GDM1 (cell line): ENCODE results near the gene IGSF21.

Experiments
- DNase-seq: peaks from one replicate; lab custom pipeline; 2025; lab: John Stamatoyannopoulos, UW

The IGSF21 gene

DNA sequence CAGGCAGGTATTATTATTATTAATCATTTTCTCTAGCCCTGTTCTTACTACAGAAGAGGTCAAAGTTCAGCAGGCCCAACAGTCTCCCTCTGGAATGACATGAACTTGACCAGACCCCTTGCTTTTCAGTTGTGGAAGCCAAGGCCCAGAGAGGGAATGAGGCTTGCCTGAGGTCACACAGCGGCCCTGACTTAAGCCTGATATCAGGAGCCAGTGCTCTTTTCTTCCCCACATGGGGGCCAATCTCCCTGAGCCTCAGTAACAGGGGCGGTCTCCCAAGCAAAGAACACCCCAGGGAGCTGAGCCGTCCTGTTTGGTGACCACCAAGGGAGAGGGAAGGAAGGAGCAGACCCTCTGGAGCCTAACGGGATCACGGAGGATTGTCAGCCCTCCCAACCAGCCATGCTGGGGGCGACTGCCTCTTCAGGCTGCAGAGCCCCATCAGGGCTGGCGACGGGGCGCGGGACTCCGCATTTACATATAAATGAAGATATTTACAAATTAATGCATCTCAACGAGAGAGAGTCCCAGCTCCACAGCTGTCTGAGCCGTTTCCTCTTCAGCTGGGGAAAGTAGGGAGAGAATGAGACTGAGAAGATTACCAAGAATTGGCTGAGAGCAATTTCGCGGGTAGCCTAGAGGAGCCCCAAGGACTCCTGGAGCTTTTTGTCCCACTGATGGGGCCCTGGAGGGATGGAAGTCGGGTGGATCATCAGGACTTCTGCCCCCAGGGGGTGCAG lies 187.0 kb downstream of the IGSF21 start:
- DNase-seq, result no peak

DNA sequence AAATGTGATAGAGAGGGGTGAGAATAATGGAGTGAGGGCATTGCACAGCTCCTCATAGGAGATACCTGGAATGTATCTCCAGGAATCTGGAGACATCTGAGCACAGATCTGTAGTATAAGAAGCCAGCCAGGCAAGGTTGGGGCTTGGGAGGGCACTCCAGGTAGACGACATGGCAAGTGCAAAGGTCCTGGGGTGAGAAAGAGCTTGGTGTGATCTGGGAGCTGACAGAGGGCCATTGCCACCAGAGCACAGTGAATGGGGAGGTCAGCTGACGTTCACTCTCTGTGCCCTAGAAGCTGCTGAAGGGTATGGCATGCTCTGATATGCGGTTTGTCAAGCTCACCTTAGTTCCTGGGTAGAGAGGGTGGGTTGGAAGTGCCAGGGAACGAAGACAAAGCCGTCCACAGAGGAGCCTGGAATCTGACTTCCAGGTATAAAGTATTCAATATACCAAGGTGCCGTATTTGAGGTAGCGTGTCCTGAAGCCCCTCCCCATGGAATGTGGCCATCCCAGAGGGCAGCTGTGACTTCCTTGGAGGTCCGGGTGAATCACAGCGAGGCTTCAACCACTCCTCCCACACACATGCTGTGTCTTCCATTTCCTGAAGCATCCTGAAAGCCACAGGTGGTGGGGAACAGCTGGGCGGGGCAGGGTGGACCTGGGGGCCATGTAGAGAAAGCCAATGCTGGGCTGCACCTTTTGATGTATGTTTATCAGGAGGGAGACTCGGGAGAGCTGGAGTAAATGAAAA lies 190.5 kb downstream of the IGSF21 start:
- no peak for DNase-seq

DNA sequence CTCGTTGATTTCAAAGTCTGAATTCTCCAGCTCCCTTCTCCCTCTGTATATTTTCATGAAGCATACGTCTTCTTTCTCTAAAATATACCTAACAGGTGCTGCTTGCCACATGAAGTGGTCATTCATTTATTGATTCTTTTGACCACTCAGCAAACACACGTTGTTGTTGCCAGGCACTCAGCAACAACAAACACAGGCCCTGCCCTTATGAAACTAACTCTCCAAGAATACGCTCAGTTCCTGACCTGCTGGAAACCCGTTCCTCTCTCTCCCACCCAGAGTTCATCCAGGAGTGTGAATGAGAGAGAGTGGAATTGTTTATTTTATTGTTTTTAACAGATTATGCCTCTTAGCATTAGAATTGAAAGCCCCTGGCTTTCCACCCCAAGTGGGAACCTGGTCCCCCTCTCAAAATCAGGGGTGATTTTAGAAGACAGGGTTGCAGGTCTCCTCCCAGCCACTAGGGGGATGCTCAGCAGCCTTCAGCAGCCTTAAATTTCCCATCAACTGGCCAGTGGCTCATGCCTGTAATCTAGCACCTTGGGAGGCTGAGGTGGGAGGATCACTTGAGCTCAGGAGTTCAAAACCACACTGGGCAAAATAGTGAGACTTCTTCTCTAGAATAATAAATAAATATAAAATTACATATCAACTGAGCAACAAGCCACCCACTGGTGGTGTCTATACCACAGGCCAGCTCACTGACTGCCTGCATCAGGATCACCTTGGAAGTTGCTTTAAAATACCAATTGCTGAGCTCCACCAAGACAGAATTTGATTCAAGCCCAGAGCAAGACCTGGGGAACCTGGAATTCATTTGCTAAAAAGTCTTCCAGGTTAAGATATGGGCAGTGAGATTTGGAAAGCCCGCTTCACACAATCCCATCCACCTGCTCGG lies 192.1 kb downstream of the IGSF21 start:
- DNase-seq, result no peak

DNA sequence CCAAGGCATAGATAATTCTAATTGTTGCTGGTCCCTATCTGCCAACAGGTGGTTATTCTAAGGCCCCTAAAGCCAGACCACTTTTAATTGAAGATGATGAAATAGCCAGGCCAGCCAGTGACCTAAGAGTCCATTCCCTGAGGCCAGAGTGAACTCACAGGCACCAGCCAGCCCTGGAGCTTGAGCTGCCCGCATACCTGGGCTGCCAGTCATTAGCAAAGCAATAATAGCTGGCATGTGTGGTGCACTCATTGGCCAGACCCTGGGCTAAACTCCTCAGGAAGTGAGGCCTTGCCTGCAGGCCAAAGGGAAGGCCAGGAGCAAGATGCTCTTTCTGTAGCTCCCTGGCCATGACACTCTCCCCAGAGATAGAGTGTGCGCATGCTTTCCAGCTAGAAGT lies 192.8 kb downstream of the IGSF21 start:
- no peak for DNase-seq

DNA sequence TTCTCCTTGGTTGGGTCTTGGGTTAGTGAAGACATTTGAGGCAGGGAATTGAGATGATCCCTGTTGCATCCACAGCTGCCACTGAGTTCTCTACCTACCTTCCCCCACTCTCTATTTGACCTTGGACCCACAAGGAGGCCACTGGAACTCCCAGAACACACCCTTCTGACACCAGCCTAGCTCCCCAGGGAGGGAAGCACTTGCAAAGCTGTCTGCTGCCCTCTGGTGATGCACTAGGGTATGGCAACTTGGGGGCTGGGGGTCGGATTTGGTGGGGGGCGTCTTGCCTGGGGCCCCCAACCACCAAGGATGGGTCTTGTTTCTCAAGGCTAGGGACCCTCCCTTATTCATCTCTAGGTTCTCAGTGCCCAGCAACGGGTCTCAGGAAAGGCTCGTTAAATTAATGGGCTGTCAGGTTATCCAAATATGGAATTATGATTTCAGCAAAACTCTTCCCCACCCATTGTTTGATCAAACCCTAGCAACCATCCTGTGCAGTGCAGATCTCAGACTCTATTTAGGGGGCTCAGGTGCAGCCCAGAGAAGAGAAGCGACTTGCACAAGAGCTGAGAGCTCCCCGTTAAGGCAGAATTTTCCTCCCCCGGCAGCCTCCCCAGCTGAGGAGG lies 195.3 kb downstream of the IGSF21 start:
- DNase-seq, result no peak

DNA sequence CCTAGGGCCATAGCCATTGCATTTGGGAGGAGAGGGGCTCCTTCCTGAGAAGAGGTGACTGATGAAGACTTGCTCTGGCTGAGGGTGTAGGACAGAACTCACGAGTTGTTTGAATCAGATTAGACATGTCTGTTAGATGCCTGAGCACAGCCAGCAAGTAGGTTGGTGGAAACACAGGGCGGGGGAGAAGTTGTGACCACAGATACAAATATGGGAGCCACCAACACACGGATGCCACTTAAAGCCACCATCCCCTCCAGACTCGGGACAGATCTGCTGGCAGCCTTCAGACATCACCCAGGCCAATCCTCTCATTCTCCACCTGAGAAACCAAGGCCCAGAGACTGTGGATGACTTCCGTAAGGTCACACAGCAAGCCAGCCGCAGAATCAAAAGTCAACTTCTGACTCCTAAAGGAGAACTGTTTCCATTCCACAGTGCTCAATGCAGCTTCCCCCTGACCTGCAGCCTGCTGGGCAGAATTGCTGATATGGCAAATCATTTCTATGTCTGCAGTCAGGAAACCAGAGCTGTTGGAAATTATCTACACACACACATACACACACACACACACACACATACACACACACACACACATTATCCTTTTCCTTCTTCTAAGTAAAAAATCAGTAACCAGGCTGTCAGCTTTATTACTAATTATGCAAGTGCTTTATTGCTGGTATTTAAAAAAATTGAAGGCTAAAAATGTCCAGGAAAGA lies 196.7 kb downstream of the IGSF21 start:
- no peak for DNase-seq

DNA sequence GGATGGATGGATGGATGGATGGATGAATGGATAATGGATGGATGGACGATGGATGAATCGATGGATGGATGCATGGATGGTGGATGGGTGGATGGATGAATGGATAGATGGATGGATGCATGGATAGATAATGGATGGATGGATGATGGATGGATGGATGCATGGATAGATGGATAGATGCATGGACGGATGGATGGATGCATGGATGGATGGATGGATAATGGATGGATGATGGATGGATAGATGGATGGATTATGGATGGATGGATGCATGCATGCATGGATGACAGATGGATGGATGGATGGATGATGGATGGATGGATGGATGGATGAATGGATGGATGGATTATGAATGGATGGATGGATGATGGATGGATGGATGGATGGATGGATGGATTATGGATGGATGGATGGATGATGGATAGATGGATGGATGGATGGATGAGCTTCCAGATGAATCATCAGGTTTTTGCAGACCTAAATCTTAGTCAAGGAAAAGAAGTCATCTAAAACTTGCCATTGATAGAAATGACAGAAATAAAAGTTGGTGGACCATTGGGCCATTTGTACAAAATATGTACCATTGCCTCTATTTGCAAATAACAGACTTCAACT lies 197.7 kb downstream of the IGSF21 start:
- DNase-seq, result no peak

DNA sequence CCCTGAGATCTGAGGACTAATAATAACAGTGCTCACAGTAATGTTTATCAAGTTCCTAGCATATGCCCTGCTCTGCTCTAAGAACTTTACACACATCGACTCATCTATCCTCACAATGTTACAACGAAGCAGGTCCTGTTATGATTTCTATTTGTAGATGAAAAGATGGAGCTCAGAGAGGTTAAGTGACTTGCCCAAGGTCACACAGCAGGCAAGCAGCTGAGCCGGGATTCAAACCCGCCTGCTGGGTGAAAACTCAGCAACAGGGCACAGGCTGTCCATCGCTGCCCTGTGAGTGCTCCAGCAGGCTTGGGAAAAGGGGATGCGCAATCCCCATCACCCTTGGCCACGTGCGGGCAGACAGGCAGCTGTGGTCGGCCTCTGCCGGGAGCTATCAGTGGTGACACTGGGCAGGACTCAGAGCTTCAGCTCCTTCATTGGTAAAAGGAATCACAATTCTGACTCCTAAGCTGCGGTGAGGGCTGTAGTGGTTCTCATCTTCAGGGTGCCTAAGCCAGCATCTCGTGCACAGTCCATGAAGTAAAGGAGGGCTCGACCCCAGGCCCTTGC lies 199.8 kb downstream of the IGSF21 start:
- DNase-seq, result no peak

DNA sequence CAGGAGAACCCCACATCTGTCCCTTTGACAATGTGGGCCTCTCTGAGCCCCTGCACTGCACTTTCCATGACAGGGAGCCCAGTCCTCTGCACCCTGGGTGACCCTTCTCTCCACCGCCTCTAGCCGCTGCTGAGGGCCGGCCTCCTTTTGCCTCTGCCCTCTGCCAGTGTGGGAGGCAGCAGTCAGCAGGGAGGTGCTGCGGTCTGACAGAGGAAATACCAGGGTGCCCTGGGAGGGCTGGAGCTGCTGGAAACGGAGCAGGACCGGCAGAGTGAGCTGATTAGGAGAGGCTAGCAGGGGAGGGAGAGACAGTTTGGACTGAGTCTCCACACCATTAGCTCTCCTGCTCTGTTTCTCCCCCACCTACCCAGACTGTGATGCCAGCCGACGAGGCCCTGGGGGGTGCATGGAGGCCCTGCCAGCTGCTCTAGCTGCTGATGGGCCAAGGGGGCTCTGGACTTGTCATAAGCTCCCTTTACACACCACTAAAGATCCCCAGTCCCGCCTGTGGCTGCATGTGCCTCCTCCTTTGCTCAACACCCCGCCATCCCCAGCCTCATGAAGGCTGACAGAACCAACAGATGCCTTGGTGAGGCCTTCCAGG lies 202.1 kb downstream of the IGSF21 start:
- DNase-seq, result no peak

DNA sequence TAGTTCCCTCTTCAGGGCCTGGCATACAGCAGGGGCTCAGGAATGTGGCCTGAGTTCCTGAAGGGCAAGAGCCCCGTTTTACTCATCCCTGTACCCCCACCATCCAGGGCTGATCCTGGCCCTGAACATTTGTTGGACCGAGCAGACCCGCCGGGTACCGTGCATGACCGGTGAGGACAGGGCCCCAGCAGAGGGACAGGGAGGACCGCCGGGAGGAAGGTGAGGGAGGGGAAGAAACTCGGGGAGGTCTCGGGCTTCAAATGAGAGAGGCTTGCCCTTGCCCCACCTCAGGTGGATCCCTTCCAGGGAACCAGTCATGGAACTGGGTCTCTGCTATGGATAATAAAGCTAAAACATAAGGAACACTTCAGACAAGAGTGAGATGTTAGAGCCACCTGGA lies 205.4 kb downstream of the IGSF21 start:
- DNase-seq, result no peak

DNA sequence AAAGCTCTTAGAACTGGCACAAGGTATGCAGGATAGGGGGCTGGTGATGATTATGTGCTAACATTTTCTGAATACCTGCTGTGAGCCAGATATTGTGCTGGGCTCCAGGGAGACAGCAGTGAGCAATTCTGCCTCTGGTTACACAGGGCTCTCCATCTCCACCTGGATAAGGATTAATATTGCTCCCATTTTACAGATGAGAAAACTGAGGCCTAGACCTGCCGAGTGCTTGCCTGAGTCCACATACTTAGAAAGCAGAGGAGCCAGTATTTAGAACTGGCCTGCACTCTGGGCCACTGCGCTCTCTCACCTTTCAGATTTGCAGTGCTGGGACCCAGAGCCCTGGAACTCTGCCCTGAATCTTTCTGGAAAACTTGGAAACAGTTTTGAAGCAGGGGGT lies 205.9 kb downstream of the IGSF21 start:
- no peak for DNase-seq

DNA sequence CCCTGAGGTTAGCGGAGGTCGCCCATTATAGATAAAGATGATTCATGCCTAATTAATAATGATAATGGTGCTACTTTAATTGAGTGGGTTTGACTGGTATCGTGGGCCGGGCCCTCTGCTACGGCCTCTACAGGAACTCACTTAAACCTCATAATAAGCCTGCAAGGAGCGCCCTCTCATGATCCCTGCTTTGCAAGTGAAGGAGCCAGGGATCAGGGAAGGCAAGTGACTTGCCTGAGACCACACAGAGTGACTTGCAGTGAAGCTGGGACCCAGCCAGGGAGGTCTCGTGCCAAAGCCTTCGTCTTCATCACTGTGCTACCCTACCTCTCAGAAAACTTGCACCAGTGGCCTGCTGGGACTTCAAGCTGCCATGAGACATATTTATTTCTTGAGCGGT lies 206.8 kb downstream of the IGSF21 start:
- DNase-seq, result no peak

DNA sequence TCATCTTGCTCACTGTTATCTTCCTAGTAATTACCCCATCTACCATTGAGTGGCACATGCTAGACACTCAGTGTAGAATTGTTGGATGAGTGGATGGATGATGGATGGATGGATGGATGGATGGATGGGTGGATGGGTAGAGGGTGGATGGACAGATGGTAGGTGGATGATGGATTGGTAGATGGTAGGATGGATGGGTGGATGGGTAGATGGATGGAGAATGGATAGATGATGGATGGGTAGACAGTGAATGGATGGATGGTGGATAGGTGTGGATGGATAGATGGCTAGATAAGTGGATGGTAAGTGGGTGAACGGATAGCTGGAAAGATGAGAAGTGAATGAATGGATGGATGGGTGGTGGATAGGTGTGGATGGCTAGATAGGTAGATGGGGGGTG lies 207.9 kb downstream of the IGSF21 start:
- DNase-seq, result no peak

DNA sequence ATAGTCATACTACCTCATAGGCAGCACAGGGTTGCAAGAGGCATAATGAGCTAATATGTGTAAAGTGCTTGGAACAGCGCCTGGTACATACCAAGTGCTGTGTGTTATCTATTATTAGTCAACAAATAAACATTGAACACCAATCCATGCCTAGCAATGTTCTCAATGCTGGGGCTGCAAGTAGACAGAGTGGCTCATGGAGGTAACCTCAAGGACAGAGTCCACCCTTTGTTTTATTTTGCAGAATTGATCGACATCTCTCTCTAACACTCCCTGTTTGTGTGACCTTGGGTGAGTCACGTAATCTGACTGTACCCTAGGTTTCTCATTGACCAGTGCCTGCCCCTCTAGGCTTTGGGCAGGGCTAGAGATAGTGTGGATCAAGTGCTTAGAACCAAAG lies 209.2 kb downstream of the IGSF21 start:
- DNase-seq, result no peak

DNA sequence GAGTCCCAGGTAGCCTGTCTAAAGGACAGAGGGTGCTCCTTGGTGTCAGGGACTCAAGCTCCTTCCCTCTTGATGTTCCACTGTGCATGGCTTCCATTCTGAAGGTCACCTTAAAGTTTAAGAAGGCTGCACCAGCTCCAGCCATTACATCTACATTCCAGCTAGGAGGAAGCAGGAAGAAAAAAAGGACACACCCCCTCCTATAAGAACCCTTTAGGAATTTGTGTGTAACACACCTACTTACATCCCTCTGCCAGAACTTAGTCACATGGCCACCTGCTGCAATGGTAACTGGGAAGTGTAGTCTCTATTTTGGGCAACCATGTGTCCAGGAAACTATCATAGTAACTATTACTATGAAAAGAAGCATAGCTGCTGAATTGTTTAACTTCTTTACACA lies 211.5 kb downstream of the IGSF21 start:
- no peak for DNase-seq

DNA sequence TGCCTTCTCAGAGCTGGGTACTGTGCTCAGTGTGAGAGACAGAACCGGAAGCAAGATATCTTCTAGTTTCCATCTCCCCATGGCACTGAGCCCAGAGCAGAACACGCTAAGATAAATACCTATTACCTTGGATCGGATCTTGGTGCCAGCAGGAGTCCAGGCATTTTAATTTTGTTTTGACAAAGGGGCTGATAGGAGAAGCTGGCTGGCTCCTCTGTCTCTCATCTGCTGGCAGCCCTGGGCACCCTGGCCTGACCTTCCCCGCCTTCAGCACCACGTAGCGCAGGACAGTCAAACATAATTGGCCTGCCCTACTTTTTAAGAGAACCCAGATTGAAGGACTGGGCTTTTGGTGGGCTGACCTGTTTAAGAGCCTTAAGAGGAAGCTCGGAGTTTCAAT lies 212.5 kb downstream of the IGSF21 start:
- no peak for DNase-seq

DNA sequence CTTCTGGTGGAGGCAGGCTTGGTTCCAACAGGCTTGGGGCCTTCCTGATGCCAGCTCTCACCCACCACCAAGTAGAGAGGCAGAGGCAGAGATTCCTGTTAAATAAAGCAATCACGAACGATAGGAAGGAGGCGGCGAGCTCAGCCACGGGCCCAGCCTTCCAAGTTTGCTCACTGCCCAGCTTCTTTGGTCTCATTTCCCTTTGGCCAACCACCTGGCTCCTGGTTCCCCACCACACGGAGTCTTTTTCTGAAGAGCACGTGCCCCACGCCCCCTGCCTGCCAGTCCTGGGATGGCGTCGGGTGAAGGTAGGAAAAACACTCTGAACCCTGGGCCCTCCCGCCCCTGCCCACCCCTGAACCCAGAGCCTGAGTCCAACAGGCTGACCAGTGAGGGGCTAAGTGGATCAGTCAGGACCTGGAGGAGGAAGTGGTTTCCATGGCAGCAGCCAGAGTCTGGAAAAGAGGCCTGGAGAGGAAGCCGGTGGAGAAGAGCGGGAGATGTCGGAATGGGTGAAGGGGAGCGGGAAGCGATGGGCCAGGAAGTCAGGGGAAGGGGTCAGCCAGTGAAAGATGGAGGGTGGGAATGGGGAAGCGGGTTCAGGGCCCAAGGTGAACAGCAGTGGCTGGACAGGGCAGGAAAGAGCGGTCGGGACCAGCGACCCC lies 214.9 kb downstream of the IGSF21 start:
- DNase-seq, result no peak

DNA sequence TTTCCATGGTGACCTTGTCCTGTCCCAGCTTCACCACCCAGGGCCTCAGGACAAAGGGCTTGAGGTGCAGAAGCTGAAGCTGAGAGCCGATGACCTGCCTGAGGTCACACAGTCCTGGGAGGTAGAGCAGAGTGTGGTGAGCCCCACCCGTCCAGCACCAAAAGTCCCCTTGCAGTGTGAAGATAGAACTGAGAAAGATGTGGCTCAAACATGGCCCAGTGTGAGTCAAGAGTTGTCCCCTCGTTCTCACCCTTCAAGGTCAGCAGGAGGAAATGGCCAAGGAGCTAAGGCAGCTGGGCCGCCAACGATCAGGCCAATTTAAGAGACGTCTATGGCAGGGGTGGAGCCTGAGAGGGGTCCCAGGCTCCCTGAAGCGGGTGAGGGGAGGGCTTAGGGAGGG lies 215.7 kb downstream of the IGSF21 start:
- no peak for DNase-seq

DNA sequence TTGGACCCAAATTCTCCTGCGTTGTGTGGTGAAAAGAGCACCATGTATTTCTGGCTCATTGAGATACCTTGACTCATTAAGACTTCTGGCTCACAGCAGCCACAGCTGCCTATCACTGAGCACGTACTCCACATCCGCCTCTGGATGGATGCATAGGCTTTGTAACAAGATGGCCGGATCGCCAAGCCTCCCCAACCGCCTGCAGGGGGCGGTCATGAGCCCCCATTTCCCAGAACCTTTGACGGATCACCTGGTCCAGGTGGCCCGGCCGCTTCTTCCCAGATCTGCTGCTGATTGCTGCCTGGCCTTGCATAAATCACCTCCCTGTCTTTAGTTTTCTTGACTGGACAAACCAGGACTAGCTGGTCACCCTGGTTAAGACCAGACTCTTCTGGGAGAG lies 216.6 kb downstream of the IGSF21 start:
- DNase-seq, result no peak

DNA sequence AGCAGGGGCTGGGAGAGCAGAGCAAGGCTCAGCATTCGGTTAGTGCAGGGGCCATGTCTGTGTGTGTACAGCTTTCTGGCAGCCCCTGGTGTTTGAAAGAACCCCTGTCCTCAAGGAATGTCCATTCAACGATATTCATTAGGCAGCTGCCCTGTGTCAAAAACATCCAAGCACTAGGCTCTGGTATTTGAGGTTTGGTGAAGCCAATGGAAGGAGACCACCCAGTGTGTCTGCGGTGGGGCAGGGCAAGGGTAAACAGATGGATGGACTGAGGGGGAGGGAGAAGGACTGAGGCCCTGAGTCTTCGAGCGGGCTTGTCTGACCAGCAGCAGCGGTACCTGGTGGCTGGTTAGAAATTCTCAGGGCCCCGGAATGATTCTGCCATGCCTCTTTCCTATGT lies 217.5 kb downstream of the IGSF21 start:
- DNase-seq, result no peak
